ENCODE data around the gene SYT1.

GRCh38 chr12:79421236-79421740 is 556.7 kb downstream of the SYT1 start:
- TF ChIP-seq POLR2AphosphoS5 (IDR thresholded peaks at IDR 0.05), result no peak
- TF ChIP-seq CTCF (IDR thresholded peaks at IDR 0.05), result no peak
- TF ChIP-seq POLR2A (IDR thresholded peaks at IDR 0.05), result no peak
